ENCODE measurements around the gene CARD16. TPM values are rescaled to one million over a fixed set of nuclear protein-coding genes. Genes with fewer than 3 reads are reported as not detected.

The CARD16 gene
- total RNA-seq, 2 donors from 2014 or later: 49.1 to 55.4 TPM

DNA sequence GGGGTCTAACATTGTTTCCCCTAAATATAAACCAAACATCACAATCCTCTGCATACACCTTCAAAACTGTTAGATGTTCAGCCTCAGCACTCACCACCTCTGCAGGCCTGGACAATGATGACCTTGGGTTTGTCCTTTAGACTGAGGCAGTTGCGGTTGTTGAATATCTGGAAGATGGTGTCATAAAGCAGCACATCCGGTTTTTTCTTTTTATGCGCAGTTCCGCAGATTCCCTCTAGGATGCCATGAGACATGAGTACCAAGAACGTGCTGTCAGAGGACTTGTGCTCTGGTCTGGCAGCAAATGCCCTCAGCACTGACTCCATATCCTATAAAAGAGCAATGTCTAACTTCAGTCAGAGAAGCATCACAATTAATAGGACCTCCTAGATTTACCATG lies 45.0 kb downstream of the CARD16 start:
- H3K9me3 ChIP-seq (ENCODE audit: control insufficient read depth, low read length, poor library complexity, severe bottlenecking): no peaks in the 10 kb centered on the region
- DNase-seq (no peak), ATAC-seq (no peak)
- no peaks in the 10 kb centered on the region for H3K36me3 Mint-ChIP-seq (ENCODE audit: low read depth)
- H3K4me3 Mint-ChIP-seq: no peak overlapping the region
- peaks cover 6% of the 10 kb centered on the region for H3K4me1 Mint-ChIP-seq
- no peaks in the 10 kb centered on the region for H3K27me3 Mint-ChIP-seq
- H3K27ac Mint-ChIP-seq: no peak overlapping the region

DNA sequence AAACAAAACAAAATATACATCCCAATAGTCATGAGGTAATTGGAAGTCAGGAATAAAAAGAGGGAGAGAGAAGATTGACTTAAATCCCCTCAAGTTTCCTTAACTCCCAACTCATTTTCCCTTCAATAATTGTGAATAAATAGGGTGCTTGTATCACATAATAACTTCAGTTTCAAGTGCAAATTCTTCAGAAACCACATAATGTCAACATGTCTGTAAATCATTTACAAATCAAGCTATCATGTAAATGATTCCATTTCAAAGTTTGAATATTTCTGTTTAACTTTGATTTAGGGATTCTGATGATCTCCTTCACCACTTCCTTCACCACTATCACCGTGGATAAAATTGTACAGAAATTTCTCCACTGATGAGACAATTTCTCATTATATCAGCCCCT lies 45.4 kb downstream of the CARD16 start:
- Mint-ChIP-seq H3K36me3 (ENCODE audit: low read depth) (no peaks in the 10 kb centered on the region), H3K4me3 (no peak overlapping the region), H3K4me1 (peaks cover 6% of the 10 kb centered on the region), H3K27ac (no peak overlapping the region), H3K27me3 (no peaks in the 10 kb centered on the region)
- H3K9me3 ChIP-seq (ENCODE audit: control insufficient read depth, low read length, poor library complexity, severe bottlenecking): no peaks in the 10 kb centered on the region
- ATAC-seq (no peak), DNase-seq (no peak)

DNA sequence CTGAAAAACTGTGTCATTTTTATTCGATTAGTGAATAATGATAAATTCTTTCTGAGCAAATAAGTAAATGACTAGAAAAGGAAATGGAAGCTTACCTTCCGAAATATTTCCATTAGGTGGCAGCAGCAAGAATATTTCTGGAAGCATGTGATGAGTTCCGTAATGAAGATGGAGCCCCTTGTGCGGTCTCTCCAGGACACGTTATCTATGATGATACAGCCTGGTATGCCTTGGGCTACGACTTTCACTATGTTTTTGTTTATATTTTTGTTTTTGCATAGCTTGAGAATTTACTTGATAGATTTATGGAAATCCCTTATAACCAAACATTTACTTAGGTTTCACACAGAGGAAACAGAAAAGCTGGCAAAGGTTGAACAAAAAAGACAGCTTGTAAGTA lies 47.8 kb downstream of the CARD16 start:
- DNase-seq (no peak), ATAC-seq (no peak)
- no peaks in the 10 kb centered on the region for H3K9me3 ChIP-seq (ENCODE audit: control insufficient read depth, low read length, poor library complexity, severe bottlenecking)
- Mint-ChIP-seq H3K4me3 (no peak overlapping the region), H3K4me1 (peaks cover 6% of the 10 kb centered on the region), H3K27me3 (no peaks in the 10 kb centered on the region), H3K36me3 (ENCODE audit: low read depth) (no peaks in the 10 kb centered on the region), H3K27ac (no peak overlapping the region)

DNA sequence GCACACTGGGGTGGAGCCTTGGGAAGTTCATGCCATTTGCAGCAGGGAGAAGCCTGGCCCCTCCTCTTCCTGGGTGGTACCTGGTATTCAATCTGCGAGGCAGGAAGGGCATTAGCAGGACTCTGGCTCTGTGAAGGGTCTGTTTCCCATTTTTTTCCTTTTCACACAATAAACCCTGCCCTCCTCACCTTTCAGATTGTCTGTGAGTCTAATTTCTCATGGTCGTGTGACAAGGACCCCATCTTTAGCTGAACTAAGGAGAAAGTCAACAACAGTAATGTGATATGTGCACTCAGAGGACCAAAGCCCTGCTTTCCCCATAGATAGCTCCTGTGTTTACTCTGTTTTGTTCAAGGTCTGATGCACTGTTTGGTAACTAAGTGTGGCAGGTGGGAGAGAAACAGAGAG lies 50.1 kb downstream of the CARD16 start:
- Mint-ChIP-seq H3K27me3 (no peaks in the 10 kb centered on the region), H3K4me3 (no peak overlapping the region), H3K4me1 (no peaks in the 10 kb centered on the region), H3K36me3 (ENCODE audit: low read depth) (no peaks in the 10 kb centered on the region), H3K27ac (no peak overlapping the region)
- H3K9me3 ChIP-seq (ENCODE audit: control insufficient read depth, low read length, poor library complexity, severe bottlenecking): no peaks in the 10 kb centered on the region
- ATAC-seq (no peak), DNase-seq (no peak)

DNA sequence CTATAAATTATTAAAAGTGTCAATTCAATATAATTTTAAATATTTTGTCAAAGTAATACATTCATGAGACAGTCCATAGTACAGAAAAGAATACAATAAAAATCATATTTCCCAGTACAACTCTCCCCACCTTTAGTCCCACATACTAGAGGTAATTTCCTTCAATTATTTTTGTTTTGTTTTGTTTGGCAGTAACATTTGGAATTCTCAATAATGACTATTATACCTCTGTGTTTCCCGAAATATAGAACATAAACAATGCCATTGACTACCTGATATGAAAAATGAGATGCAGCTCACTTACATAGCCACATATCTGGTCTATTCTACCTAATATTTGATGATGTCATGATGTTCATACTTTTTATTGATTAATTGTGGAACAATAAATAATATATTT lies 52.4 kb downstream of the CARD16 start:
- H3K27me3 Mint-ChIP-seq: no peaks in the 10 kb centered on the region
- ATAC-seq: no peak

DNA sequence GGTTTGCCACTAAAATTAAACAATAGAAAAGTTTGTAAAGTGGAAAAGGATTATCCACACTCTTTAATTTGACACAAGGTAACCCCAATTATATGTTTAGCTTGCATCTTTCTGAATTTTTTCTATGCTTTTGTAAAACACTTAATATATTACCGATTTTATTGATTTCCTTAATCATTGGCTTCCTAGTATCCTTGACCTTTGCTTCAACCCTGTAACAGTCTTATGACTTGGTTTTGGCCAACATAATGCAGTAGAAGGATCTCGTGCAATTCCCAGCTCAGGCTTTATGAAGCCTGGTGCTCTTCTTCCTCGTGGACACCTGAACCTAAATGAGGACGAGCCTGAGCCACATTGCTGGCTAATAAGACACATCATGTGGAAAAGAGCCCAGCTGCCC lies 53.1 kb downstream of the CARD16 start:
- no peaks in the 10 kb centered on the region for H3K27me3 Mint-ChIP-seq
- DNase-seq: no peak

More for the DNA sequence above, 52.4 kb downstream of the CARD16 start:
- no peak for DNase-seq
- H3K4me1 Mint-ChIP-seq: no peaks in the 10 kb centered on the region
- no peaks in the 10 kb centered on the region for H3K36me3 Mint-ChIP-seq (ENCODE audit: low read depth)
- H3K27ac Mint-ChIP-seq: no peak overlapping the region
- no peak overlapping the region for H3K4me3 Mint-ChIP-seq
- no peaks in the 10 kb centered on the region for H3K9me3 ChIP-seq (ENCODE audit: control insufficient read depth, low read length, poor library complexity, severe bottlenecking)

More for the DNA sequence above, 53.1 kb downstream of the CARD16 start:
- Mint-ChIP-seq H3K36me3 (ENCODE audit: low read depth) (no peaks in the 10 kb centered on the region), H3K4me1 (no peaks in the 10 kb centered on the region), H3K4me3 (no peak overlapping the region), H3K27ac (no peak overlapping the region)
- H3K9me3 ChIP-seq (ENCODE audit: control insufficient read depth, low read length, poor library complexity, severe bottlenecking): no peaks in the 10 kb centered on the region
- no peak for ATAC-seq

Other genes starting within 250 kb of the CARD16 start
- gene CASP12, start 146.9 kb downstream of the CARD16 start, total RNA-seq: not detected
- gene CASP4, start 76.8 kb downstream of the CARD16 start, total RNA-seq: 100 to 1,000 TPM in 1 of 2 donors, 10 to 100 TPM in 1; 97.2 to 102 TPM
- not detected for gene CASP5, start 22.2 kb downstream of the CARD16 start, total RNA-seq
- 10 to 100 TPM; 52.9 to 66.7 TPM for gene CASP1, start 10.2 kb downstream of the CARD16 start, total RNA-seq
- gene CARD18, start 94.4 kb upstream of the CARD16 start, total RNA-seq: not detected

All from T-helper 17 cell (primary cell).